ENCODE data around the gene DLG2. TPM values are rescaled to one million over a fixed set of nuclear protein-coding genes. Genes with fewer than 3 reads are reported as not detected.

Gene DLG2
- polyA plus RNA-seq, 1 donor, result 14.7 TPM

DNA sequence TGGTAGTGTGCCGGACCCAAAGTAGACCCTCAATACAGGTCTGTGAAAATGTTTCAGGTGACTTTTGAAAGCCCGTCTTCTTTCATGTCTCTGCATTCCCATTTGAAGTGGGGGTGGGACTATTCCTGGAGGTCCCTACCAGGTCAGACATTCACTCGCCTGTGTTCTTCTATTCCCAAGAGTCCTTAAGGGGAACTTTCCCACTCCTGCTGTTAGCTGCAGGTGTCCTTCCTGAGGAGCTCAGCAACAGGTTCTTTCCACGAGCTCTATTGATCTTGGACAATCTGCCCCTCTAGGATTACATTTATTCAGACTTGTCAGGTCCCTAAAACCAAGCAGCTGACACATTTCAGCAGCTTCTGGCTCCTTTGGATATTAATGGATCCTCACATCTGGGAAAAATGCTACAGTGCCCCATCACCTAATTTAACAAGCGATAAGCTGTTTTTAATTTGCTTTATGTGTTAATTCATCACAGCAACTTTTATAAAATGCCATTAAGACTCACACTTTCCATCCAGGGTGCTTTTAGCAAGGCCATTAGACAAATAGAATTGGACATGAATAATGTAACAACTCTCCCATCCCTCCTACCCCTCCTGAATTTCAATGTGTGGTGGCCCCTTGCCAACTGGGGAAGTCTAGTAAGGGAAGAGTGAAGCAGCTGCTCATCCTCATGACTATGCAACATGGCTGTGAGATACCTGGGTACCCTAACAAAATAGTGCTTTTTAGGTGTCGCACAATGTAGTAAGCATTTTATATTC is 2081.5 kb downstream of the DLG2 start:
- DNase-seq, result no peak

DNA sequence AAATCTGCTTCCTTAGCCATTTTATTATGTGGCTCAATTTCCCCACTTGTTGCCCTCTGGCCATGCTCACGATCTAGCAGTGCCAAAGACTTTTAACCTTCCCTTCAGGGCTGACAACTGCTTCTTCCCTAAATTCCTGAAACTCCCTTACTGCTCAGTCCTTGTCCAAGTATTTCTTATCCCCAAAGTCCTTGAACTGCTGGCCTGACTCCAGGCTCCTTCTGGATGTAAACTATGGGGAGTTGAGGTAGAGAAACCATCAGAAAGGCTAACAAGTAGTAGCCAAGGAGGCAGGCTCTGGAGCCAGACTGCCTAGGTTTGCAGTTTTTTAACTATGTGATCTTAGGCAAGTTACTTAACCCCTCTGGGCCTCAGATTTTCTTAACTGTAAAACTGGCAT is 2082.3 kb downstream of the DLG2 start:
- DNase-seq, result no peak

DNA sequence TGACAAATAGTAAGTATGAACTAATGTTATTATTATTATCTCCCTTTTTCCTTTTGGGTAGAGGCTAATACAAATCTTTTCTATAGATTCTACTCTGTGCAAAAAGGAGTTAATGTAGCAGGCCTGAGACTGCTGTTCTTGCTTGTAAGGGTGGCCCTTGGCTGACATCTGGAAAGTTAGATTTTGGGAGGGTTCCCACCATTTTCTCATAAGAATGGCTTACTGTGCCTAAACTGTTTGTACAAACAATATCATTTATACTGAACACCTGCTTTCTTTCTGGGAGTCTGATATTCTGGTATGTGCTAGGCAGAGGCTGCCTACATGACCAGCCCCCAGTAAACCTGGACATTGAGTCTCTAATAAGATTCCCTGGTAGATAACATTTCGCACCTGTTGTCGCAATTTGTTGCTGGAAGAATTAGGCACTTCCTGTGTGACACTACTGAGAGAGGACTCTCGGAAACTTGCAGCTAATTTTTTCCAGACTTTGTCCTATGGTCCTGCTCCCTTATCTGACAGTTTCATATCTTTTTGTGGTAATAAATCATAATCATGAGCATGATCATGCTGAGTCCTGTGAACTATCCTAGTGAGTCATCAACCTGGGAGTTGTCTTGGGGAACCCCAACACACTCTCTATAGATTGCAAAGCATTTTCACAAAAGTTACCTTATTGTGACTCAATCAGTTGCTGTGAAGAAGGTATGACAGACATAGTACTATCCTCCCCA is 2083.3 kb downstream of the DLG2 start:
- DNase-seq, result peak; percentile 79

DNA sequence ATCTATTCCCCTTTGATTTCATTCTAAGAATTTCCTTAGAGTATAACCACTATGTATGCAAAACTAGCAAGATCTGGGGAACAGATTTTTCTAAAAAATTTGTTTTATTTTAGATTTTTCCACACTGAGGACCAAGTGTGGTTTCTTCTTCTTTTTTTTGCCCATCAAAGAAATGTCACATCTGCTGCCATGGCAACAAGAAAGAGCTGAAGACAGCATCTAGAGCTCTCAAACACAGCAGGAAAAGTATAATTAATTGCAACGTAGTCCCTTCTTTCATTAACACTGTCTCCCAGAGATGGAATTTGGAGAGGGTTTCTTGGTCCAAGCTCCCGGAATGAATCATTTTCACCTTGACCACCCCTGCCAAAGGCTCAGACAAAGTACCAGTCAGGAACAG is 2084.3 kb downstream of the DLG2 start:
- DNase-seq, result no peak

DNA sequence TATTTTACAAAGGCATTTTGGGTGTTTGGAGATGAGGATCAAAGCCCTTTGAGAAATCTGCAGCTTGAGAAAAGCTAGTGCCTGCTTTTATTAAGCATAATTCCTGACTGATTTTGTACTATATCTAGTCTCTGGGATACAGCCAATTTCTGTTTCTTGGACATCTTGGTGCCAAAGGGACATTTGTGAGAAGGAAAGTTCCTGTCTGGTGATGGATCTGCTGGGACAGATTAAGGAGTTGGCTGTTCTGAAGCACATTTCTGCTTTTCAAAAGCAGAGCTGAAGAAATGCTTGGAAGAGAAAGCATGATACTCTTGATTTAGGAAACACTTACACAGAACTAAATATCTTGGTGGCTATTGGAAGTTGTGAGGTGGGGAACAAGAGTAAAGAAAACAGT is 2086.4 kb downstream of the DLG2 start:
- DNase-seq, result peak; percentile 61

- no peak for DNase-seq
These were observed 2086.9 kb downstream of the DLG2 start for GRCh38 chr11:83540112-83540675.

DNA sequence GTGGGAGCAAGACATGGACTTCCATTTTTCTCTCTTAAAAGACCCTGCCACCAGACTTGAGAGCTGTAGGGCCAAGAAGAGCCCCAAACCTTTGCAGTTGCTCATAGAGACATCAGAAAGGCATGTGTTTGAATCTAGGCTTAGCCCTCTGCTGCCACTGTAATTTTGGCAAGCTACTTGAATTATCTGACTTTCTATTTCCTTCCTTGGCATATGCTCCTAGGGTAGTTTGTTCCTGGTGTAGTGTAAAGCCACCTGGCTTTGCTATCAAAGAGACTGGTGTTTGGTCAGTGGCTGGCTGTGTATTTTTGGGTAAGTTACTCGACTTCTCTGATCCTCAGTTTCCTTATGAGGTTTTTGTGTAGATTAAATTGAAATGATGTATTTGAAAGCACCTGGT is 2088.9 kb downstream of the DLG2 start:
- DNase-seq, result no peak

DNA sequence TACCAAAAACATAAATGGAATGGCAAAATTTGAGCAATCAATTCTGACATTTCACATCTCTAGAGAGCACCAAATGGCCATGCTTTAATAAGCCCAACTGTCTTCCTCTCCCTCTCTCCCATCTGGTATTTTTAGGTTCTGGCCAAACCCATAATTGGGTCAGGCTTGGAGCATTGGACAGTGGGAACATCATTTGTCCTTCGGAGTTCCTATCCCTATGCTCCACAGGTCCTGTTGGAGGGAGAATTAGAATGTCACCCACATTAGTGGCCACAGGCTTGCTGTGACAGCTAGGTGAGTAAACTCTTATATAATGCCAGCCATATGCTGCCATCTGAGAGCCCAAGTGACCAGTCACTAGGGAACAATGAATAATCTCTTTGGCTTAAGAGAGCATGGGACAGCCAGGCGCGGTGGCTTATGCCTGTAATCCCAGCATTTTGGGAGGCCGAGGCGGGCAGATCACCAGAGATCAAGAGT is 2090.0 kb downstream of the DLG2 start:
- no peak for DNase-seq

- no peak for DNase-seq
These were observed 2094.0 kb downstream of the DLG2 start for GRCh38 chr11:83533166-83533565.

DNA sequence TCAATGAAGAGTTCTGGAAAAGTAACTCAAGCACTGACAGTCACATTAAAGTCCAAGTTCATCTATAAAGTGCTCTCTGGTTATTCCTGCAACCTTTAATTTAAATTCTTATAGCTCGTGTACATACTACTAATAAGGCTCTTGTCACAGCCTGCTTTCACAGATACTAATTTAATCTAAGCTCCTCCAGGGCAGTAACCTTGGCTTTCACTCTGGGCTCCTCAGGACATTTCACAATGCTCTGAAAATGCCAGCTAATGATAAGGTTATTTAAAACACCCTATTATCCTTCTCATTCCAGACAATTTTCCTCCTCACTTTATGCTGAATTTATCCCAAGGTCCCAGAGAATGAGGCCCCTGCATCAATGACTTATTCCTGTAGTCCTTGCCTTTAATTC is 2098.3 kb downstream of the DLG2 start:
- no peak for DNase-seq

DNA sequence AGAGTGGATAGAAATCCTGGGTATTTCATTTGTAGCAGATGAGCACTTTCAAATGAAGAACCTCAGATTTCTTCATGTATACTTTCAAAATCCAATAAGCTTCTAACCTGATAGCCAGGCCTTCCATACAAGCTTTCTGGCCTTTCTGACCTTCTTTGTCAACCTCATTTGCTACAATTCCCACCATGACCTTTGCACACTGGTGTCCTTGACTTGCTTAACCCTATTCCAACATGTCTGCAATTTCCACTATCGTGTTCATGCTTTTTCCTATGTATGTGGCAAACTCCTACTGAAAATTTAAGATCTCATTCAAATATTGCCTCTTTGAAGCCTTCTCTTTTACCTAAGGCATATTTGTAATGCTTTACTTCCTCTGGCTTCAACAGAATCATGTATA is 2098.9 kb downstream of the DLG2 start:
- DNase-seq, result no peak

DNA sequence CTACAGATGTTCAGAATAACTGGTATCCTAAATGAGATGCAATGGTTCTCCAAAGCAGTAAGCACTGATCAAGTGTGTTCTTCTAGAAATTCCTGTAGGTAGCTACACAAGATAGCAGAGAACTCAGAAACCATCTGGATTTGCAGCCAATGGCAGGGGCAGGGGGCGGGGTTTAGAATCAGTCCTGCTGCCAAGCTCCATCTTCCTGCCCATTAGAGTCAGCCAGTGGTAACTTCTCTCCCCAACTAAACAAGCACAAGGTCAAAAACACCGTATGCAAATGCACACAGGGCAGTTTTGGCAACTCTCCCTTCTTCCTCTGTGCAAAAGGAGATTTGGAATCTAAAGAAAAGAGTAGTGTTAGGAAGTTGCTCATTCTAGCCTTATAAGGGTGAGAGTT is 2103.5 kb downstream of the DLG2 start:
- DNase-seq, result no peak

DNA sequence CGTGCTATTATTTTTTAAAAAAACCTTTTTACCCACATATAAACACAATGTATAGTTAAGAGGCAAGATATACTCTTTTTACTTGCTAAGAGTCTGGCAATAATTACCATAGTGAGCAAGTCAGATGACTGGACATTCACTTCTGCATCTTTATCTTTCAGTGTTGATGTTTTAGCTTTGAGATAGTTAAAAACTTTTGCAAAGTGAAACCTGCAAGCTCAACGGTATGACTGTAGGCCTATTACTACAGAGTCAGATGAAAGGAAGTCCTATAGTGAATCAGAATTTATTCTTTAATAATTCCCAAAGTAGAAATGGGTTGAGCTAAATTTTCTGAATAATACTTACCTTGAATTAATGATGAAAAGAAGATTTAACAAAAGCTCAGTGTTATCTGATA is 2104.2 kb downstream of the DLG2 start:
- DNase-seq, result no peak

- no peak for DNase-seq
These were observed 2105.2 kb downstream of the DLG2 start for GRCh38 chr11:83521647-83522596.

DNA sequence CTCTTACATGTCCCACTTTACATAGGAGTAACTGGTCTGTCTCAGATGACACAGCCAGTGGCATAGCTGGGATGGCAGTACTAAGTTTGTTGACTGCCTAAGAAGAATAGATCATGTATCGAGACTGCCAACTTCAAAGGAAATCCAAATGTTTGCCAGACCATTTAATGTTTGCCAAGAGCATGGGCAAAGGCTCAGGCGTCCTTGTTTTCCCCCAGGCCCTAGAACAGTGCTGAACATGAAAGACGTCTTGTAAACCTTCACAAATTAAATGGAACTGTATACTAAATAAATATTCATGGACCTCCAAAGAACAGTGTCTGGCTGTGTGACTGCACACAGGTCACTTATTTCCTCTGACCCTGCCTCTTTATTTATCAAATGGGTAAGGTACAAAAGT is 2106.3 kb downstream of the DLG2 start:
- DNase-seq, result no peak

DNA sequence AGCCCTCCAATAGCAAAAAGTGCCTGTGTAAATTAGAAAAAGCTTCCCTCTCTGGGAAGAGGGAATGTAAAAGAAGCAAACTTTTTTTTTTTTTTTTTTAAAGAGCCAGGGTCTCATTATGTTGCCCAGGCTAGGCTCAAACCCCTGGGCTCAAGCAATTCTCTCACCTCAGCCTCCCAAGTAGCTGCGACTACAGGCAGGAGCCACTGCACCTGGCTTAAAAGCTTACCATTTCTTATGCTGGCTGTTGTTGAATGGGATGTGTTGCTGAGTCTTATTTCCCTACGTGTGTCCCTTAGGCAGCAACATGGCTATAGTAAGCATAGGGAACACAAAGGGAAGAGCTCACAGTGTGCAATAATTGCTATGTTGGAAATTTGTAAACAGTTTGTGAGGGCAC is 2115.5 kb downstream of the DLG2 start:
- DNase-seq, result no peak

- no peak for DNase-seq
These were observed 2116.3 kb downstream of the DLG2 start for GRCh38 chr11:83510530-83511460.

- no peak for DNase-seq
These were observed 2118.3 kb downstream of the DLG2 start for GRCh38 chr11:83508804-83509203.

GRCh38 chr11:83502041-83502440 is 2125.1 kb downstream of the DLG2 start:
- no peak for DNase-seq

- no peak for DNase-seq
These were observed 2133.2 kb downstream of the DLG2 start for GRCh38 chr11:83493917-83494316.

DNA sequence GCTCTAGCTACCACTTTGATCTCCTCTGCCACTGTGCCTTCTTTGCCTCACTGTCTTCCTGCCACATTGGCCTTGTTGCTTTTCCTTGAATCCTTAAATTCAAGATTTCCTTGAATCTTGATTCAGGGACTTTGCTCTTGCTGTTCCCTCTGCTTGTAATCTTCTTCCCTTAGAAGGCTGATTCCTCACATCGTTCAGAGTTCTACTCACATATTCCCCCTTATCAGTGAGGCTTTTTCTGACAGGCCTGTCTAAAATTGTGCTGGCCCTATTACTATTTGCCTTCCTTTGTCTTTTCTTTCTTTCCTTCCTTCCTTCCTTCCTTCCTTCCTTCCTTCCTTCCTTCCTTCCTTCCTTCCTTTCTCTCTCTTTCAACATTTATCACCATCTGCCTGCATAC is 2134.1 kb downstream of the DLG2 start:
- no peak for DNase-seq
